ENCODE measurements around the gene FEZF1.

GRCh38 chr7:122344303-122344620, 39.7 kb upstream of the FEZF1 start:
- TF ChIP-seq CTCF (IDR thresholded peaks at IDR 0.05; ENCODE audit: poor library complexity, severe bottlenecking) (no peak), REST (IDR thresholded peaks at IDR 0.05; ENCODE audit: borderline replicate concordance) (no peak), EP300 (conservative IDR thresholded peaks at IDR 0.05; ENCODE audit: poor library complexity, severe bottlenecking) (no peak), POLR2AphosphoS5 (IDR thresholded peaks at IDR 0.05) (no peak), RAD21 (conservative IDR thresholded peaks at IDR 0.05) (no peak)
